Gastroesophageal sphincter (tissue), 3 donors: ENCODE data around the gene CEP135.

ENCODE experiments used
- EP300 ChIP-seq: sonication (generic); formaldehyde crosslinking; IDR thresholded peaks from one replicate; pipeline ENCODE4 v1.6.1; 2017; ENCODE audit warnings: antibody characterized with exemption, mild to moderate bottlenecking
- TF ChIP-seq, protein P1 (sequence below), 4 experiments: fragments of 200-600 bp in 2 of 4; fragments of 450-650 bp in 2 of 4; sonication (generic) in 1 of 4; IDR thresholded peaks; one replicate each; pipeline ENCODE4 v1.5.1; 2017 to 2019; ENCODE audit warnings: antibody characterized with exemption in 4 of 4, mild to moderate bottlenecking in 2 of 4, moderate library complexity in 2 of 4

DNA sequence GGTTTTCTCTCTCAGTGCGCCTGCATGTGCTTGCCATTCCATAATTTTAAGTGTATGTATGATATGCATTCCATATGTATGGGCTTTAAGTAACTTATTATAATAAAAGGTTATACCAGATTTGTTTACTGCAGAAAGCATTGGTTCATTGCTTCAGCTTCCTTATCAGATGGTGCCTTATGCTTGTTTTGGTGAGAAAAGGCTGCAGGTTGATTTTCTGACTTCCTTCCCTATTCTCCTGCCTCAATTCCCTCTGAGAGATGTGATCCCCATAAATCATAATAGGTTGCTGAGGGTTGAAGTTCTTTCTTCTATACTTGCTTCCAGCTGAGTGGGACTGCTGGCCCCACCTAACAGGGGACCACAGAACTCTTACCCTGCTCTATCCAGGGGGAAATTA lies 10.3 kb upstream of the CEP135 start:
- TF ChIP-seq, protein P1, sequence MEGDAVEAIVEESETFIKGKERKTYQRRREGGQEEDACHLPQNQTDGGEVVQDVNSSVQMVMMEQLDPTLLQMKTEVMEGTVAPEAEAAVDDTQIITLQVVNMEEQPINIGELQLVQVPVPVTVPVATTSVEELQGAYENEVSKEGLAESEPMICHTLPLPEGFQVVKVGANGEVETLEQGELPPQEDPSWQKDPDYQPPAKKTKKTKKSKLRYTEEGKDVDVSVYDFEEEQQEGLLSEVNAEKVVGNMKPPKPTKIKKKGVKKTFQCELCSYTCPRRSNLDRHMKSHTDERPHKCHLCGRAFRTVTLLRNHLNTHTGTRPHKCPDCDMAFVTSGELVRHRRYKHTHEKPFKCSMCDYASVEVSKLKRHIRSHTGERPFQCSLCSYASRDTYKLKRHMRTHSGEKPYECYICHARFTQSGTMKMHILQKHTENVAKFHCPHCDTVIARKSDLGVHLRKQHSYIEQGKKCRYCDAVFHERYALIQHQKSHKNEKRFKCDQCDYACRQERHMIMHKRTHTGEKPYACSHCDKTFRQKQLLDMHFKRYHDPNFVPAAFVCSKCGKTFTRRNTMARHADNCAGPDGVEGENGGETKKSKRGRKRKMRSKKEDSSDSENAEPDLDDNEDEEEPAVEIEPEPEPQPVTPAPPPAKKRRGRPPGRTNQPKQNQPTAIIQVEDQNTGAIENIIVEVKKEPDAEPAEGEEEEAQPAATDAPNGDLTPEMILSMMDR (IDR thresholded peaks at IDR 0.05): no peak
- no peak for TF ChIP-seq EP300
